ENCODE measurements around the gene CEP295NL.
"Not testable (repeated sequence)": the region's sequence is repeated elsewhere in the genome, so short reads cannot be mapped to it uniquely, and the experiment has no call there.

Gene CEP295NL

DNA sequence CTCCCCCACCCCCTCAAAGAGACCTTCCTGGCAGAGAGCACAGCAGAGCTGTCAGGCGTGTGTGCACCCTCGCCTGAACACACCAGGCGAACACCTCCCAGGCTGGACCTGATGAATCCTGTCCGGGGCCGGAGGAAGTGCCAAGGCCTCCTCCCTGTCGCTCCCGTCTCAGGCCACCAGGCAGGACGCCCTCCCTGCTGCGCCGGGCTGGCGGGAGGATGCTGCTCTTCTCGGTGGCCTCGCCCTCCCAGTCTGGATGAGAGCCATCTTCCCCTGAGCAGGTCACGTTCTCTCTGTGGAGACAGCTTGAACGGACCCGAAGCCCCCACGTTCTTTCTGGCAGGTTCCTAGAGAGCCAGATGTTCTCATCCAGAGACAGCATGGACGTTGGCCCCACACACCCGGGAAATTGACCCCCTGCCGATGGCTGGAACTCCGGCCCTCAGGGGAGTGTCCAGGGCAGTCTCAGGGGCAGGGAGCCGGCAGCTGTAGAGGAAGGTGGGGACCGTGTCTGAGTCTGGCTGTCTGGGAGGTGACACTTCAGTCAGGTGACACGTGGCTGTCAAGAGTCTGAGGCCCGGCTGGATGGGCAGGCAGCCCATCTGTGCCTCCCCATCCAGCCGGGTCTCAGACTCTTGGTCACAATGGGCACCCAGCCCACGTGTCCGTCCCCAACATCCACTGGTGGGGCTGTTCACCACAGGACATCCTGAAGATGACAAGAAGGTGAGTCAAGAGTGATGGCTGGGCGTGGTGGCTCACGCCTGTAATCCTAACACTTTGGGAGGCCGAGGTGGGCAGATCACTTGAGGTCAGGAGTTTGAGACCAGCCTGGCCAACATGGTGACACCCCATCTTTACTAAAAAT lies 27.1 kb upstream of the CEP295NL start:
- no peak for DNase-seq

DNA sequence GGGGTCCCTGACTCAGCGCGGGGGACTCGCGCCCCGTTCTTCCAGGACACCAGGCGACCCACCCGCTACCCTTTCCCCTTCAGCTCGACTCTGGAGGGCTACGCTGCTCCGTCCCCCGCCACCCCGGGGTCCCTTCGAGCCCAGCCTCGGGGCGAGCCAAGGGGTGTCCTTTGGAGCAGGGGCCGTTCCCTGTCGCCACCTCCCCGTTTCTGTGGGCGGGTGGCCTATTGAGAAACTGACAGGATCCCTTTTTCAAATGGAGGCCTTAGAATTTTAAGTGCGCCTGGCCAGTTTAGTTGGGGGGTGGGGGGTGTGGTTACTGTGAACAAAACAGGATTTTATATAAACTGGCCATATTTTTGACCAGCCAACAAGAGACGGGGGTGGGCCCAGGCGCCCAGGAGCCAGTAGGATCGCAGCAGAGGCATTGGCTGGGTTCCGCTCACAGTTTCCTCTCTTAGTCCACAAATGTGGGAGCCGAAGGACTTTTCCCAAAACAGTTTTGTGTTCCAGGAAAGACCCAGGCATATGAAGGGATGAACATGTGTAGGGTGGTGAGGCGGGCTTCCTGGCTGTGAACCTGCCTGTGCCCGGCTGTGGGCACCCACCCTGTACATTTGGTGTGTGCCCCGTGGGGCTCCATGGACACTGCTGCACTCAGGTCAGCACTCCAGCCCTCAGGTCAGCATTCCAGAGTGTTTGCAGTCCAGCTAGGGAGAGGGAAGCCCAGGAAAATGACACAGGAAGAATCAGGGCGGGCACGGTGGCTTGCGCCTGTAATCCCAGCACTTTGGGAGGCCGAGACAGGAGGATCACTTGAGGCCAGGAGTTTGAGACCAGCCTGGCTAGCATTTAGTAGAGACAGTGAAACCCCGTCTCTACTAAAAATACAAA lies 22.9 kb upstream of the CEP295NL start:
- DNase-seq: no peak

DNA sequence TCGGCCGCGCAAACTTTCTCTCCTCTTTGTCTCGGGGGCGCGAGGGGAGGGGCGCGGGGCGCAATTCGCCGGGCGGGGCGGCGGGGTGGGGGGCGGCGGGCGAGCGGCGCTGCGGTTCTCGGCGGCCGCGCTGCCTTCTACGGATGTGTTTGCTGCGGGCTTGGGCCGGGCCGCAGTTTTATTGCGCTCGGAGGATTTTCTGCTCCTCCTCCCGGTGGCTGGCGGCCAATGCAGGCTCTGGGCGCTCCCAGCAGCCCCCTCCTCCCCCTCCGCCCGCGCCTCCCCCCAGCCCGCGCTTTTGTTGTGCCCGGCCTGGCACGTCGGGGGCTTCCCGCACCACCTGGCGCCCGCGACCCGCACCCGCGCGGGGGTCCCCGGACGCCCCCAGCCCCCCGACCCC lies 22.2 kb upstream of the CEP295NL start, which contains the start of gene TIMP2:
Gene TIMP2 (minus strand): TSS at position 154 of the 400 bp plus-strand sequence. CDS start 299 bp downstream, outside the sequence.
- peak; percentile 35 for DNase-seq

DNA sequence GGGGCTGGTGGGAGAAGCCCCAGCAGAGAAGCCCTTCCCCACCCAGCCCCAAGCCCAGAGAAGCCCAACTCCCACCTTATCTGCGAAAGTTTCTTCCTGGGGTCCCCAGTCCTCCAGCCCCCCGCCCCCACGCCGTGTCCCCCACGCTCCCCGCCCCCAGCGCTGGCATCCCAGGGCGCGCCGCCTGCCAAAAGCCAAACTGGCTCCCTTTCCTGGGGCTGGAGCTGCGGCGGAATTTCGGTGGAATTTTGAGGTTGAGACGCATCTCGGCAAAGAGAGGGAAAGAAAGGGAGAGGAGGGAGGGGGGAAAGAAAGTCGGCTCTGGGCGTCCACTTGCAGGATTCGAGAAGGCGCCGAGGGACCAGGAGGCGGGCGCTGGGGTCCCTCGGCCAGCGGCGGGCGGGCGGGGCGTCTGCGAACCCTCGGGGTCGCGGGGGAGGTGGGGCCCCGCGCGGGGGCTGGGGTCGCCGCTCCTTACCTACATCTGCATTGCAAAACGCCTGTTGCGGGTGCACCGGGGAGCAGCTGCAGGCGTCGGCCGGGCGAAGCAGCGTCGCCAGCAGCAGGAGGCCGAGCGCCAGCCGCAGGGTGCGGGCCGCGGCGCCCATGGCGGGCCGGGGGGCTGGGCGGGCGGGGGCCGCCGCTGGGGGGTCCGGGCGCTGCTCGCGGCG lies 21.6 kb upstream of the CEP295NL start:
- no peak for DNase-seq

DNA sequence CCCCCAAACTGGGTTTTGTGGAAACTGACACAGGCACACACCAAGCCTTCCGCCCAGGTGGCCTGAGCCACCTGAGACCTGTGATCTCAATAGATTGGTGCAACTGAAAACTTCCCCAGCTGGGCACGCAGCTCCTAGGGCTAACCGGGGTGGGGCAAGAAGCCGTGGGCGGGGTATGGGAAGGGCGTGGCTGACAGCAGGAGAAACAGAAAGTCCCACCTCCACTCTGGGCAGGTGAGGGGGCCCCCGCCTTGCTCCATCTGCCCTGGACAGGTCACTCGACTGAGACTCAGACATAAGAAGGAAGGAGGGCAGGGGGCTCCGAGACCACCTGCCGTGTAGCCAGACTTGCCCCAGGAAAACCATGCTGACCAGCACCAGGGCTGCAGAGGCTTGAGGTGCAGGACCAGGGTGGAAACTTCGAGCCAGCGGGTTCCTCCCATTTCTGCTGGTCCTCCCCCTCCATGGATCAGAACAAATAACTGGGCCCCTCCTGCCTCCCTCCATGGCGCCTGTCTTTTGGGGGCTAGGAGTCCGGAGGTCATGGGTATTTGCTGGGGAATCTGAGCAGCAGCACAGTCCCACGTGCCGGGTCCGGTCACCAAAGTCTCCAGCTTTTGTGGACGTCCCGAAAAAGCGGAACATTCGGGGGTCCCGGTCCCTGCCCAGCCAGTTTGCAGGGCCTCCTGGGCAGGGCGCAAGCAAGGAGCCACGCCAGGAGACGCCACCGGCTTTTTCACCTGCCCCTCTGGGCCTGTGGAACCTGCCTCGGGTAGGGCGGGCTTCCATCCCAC lies 20.9 kb upstream of the CEP295NL start:
- DNase-seq: no peak

DNA sequence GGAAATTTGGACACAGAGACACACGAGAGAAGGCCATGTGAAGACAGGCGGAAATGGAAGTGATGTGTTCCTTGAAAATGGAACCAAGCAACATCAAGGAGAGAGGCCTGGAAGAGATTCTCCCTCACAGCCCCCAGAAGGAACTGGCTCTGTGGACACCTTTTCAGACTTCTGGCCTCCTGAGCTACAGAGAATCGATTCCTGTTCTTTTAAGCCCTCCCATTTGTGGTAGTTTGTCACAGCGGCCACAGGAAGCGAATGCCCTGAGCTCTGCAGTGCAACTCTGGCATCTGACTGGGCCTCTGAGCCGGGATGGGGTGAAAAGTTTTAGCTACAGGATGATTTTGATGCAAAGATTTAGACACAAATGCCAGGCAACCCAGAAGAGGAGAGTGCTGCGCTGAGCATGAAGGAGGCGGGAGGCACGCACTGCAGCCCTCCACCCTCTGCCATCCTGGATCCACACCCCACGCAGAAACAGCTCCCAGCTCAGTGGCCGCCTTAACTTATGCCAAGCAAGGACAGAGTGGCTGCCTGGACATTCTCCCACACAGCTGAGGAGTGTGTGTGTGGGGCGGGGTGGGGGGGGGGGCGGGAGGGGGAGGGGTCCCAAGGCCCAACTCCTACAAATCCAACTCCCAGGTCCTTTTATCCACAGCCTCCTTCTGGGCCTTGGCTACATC lies 20.0 kb upstream of the CEP295NL start:
- DNase-seq: no peak

DNA sequence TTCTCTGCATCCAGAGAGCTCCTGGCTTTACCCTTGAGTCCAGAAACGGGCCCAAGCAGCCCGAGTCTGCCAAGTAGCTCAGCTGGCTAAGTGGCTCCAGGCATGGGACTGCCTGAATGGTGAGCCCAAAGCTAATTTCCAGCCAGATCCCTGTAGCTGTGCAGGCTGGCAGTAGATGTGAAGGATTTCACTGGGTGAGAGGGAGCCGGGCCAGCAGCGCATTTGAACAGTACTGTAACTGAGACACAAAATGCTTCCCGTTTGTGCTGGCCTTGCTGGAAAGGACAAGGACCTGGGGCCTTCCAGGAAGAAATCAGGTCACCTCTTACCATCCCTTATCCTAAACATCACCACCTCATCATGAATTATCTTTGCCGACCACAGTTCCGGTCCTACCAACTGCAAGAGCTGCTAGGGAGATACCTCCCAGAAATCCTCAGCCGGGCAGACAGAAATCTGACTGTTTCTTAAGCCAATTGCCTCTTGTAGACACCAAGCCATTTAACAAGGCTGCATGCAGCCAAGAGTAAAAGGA lies 18.5 kb upstream of the CEP295NL start:
- no peak for DNase-seq

DNA sequence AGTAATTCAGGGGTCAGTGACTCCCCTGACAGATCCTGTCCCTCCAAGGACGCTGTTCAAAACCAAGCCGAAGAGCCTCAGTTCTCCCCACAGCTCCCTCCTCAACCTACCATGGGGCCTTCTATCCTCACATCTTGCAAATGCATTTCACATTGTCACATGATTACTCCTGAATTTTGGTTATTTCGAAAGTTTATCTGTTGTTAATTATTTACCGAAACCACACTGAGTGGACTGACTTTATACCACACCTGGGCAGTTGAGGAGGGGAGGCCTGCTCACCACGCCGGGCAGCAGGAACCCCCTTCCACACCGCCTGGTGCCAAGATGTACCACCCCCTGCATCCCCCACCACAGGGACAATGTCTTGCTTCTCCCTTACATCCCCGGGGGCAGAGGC lies 17.5 kb upstream of the CEP295NL start:
- no peak for DNase-seq

DNA sequence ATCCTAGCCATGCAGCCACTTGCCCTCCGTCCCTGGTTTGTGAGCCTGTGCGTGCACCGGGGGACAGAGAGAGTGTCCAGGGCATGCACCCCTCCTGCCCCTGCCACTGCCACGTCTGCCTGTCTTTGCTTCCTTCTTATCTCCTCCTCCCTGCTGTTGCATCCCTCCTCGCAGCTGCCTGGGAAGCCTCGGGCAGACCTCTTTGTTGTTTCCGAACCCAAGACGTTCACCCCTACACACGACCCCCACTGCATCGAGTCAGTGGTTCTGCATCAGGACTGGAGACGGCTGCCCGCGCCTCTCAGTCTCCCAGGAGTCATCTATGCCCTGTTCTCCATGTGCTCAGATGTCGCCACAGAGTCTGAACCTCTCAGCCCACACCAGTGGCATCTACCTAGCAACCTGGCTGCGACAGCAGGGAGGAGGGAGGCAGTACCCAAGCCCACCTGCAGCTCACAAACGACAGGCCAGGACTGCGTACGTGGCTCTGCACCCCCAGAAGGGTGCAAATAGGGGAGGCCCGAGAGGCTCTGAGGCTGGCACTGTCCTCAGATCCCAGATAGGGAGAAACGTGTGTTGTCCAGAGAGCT lies 17.0 kb upstream of the CEP295NL start:
- no peak for DNase-seq

DNA sequence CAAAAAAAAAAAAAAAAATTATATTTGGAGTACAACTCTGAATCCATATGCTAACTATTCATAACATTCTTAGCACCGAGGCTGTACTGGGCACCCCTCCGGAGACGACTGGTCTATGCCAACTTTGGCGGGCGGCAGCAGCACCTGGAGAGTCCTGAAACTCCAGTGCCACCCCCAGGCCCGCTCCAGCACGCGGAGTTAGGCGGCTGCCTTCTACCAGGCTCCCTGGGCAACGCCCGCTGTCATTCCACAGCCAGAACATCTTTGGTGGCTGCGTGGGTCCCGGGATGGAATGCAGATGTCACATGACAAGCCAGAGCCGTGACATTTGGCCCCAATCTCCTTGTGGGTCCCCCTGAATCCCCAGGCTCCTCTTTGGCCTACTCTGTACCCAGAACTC lies 16.0 kb upstream of the CEP295NL start:
- no peak for DNase-seq

DNA sequence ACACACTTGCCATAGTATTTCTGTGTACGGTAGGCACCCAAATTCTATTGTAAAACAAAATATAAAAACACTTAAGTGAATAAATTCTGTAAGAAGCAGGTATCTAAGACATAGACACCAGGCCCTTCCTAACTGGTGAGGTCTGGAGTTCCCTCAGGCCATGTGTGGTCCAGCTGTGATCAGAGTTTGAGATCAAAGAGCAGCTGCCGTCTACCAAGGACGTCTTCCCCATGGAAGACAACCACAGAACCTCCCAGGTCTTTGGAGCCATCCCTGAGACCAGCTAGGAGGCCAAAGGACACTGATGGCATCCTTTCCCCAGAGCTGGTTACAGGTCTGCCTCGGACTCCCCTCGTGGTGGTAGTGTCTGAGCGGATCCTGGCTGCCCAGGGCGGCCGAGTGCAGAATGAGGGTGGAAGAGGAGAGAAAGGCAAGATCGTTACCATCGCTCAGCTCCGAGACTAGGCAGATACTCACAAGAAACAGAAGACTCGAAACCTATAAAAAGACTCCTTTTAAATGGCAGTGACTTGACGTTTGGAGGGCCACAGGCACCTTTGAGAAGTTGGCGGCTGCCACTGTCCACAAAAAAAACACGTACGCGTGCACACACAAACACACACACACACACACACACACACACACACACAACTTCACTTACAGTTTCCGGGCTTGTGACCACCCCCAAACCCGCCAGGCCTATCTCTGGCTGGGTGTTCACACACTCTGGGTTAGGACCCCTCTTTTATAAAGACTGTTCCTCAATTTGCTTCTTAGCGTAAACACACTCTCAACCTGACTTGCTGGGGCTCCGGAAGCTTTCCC lies 14.7 kb upstream of the CEP295NL start:
- no peak for DNase-seq

DNA sequence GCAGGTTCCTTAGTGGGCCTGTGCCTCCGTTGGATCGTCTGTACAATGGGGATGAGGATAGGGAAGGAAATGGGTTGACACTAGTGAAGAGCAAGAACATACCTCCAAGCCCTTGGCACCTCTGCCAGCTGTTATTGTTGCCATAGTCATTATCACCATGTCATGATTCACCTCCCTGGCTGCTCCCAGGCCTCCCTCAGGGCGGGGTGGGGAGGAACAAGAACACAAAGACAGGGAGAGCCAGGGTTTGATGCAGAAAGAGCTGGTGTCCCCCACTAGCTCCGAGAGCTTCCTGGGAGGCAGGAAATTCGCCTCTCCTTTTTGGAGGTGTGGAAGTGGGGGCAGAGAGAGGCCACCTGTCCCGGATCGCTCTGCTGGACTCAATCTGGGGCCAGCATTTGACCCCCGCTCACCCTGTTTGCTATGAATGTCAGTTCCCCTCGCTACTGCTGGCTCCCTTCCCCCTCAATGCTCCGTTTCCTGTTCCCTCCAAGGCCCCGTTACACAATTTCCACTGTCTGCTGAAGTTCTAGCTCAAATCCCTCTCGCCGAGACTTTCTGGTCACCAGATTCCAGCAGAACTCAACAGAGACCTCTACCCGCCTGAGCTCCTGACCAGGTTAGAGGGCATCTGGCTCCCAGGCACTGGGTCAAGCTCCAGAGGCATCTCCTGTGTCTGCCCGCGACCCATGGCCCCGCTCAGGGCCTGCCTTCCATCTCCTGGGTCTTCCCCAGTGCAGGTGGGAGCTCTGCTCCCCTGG lies 13.1 kb upstream of the CEP295NL start:
- no peak for DNase-seq

DNA sequence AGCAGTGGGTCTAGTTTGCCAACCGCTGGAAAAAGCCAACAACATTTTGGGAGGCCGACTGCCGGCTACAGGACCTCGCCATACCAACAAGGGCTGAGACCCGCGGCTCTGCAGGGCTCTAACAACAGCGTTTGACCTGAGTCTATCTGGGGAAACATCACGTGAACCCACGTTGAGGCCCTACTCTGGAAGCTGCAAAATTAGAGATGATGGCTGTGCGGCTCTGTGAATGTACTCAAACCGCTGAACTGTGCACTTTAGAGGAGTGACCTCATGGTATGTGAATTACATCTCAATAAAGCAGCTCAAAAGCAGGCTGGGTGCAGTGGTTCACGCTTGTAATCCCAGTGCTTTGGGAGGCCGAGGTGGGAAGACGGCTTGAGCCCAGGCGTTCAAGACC lies 10.1 kb upstream of the CEP295NL start:
- no peak for DNase-seq

DNA sequence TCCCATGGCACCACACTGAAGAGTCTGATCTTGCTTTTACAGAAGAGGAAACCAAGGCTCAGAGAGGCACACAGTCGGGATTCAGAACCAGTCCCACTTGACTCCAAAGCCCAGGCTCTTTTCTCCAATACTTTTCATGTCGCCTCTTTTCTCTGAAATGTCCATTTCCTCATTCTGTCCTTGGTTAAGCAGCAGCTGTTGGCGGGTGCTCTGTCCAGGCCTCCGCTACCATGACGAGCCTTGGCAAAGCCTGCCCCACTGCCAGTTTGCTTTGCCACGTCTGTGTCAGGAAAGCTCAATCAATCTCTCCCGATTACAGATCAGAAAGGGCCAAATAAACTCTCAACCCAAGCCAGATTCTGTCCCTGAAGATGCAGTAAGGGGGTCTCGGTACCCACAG lies 9.1 kb upstream of the CEP295NL start:
- no peak for DNase-seq

DNA sequence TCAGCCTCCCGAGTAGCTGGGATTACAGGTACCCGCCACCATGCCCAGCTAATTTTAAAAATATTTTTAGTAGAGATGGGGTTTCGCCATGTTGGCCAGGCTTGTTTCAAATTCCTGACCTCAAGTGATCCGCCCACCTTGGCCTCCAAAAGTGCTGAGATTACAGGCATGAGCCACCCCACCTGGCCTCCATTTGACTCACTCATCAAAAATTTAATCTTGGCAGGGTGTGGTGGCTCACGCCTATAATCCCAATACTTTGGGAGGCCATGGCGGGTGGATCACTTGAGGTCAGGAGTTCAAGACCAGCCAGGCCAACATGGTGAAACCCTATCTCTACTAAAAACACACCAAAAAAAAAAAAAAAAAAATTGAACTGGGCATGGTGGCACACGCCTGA lies 8.5 kb upstream of the CEP295NL start:
- DNase-seq: not testable (repeated sequence)

DNA sequence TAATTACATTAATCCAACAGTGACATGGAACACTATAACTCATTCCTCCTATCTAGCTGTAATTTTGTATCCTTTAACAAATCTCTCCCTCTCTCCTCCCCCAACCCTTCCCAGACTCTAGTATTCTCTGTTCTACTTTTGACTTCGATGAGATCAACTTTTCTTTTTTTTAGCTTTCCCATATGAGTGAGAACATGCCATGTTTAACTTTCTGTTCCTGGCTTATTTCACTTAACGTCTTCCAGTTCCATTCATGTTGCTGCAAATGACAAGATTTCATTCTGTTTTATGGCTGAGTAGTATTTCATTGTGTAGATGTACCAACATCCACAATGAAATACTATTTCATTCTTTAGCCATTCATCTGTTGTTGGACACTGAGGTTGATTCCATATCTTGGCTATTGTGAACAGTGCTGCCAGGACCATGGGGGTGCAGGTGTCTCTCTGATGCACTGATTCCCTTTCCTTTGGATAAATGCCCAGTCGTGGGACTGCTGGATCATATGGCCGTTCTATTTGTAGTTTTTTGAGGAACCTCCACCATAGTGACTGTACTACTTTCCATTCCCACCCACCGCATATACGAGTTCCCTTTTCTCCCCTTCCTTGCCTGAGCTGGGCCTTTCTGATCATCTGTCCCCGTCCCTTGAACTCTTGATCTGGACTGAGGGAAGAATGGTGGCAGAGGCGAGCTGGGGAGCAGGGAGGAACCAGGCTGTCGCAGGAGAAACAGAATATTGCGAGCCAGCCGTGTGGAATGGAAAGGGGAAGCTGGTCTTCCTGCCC lies 7.7 kb upstream of the CEP295NL start:
- DNase-seq: no peak

DNA sequence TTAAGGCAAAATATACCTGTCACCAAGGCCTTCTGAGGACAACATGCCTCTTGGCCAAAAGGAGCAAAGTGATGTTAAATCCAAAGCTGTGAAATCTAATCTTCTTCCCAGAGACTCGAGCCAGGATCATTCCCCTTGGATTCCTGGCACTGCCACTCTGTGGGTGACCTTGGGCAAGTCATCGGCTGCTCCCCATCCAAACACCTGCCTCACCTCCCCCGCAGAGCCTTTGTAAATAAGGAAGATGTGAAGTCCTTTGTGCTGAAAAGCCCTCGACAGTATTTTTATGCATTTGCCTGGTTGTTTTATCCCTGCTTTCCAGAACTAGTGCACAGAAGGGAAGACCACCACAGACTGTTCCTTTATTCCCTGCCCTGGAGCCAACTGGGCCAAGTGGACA lies 5.4 kb upstream of the CEP295NL start:
- no peak for DNase-seq

DNA sequence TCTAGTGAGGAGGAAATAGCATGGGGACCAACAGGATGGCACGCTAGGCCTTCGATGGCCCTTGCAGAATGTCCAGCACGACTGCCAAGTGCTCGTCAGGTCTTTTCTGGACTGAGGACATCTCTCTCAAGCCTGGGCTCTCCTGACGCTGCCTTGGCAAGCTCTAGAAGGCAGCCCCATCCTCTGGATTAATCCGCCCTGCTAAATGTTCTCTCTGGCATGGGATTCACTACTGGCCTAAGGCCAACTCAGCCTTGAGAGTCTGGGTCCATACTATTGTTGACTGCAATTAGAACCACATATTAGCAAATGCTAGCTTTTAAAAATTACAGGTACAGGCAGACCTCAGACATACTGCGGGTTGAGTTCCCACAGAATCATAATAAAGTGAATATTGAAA lies 2.5 kb upstream of the CEP295NL start:
- DNase-seq: no peak

DNA sequence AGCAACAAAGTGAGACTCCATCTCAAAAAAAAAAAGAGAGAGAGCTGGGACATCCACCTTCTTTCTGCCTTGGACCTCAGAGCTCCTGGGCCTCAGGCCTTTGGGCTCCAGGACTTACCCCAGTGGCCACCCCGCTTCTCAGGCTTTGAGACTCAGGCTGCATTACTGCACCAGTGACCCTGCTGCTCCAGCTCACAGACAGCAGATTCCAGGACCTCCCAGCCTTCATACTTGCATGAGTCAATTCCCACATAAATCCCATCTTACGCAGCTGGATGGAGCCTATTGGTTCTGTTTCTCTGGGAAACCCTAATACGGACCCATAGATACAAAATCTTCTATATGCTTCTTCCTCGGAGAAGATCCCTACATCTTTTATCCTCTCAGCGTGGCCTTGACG lies 2.1 kb upstream of the CEP295NL start:
- DNase-seq: no peak
